Stimulated activated CD4-positive, alpha-beta T cell treated with anti-CD3 and anti-CD28 coated beads, Interleukin-12 subunit alpha, Interleukin-12 subunit beta, amount 100 ng/mL, for 48 hours (primary cell): ENCODE results near the gene GPATCH8.
A peak's percentile ranks its signal among the peaks of the same experiment; 100 is the strongest.
"Not testable (repeated sequence)": the region's sequence is repeated elsewhere in the genome, so short reads cannot be mapped to it uniquely, and the experiment has no call there.

Source experiments
- DNase-seq, 3 donors: peaks; one replicate each; pipeline ENCODE4 v3.0.0-alpha.2; 2020; ENCODE audit warnings: low read depth in 2 of 3, low spot score in 1 of 3

GPATCH8 gene

GRCh38 chr17:44503147-44504029 is at the start of gene GPATCH8:
TSS of gene GPATCH8 (minus strand) at chr17:44503406. CDS start at chr17:44503370, 36 bp downstream.
- peak; percentile 84 to 93 (median 91) for DNase-seq

- DNase-seq = no peak
Observed at GRCh38 chr17:44552361-44552760, 49.2 kb upstream of the GPATCH8 start.

- DNase-seq = no peak
Observed at GRCh38 chr17:44549686-44550085, 46.5 kb upstream of the GPATCH8 start.

GRCh38 chr17:44548376-44549230 is 45.4 kb upstream of the GPATCH8 start:
- DNase-seq = no peak

- DNase-seq = no peak
Observed at GRCh38 chr17:44547625-44548267, 44.5 kb upstream of the GPATCH8 start.

GRCh38 chr17:44546671-44547606 is 43.7 kb upstream of the GPATCH8 start:
- no peak for DNase-seq

- no peak for DNase-seq
Observed at GRCh38 chr17:44543905-44544523, 40.8 kb upstream of the GPATCH8 start.

GRCh38 chr17:44543213-44543904 is 40.2 kb upstream of the GPATCH8 start:
- no peak for DNase-seq

GRCh38 chr17:44541884-44542581 is 38.8 kb upstream of the GPATCH8 start:
- DNase-seq = no peak

GRCh38 chr17:44540246-44541084 is 37.3 kb upstream of the GPATCH8 start:
- DNase-seq = no peak

GRCh38 chr17:44539673-44540072 is 36.5 kb upstream of the GPATCH8 start:
- DNase-seq = no peak

- not testable (repeated sequence) for DNase-seq
Observed at GRCh38 chr17:44537922-44538321, 34.7 kb upstream of the GPATCH8 start.

- DNase-seq = no peak
Observed at GRCh38 chr17:44536090-44536953, 33.1 kb upstream of the GPATCH8 start.

GRCh38 chr17:44533533-44534246 is 30.5 kb upstream of the GPATCH8 start:
- peak; percentile 71 to 87 (median 87) for DNase-seq

GRCh38 chr17:44530896-44531418 is 27.8 kb upstream of the GPATCH8 start:
- DNase-seq = no peak

GRCh38 chr17:44529864-44530263 is 26.7 kb upstream of the GPATCH8 start:
- DNase-seq = no peak
